DOHH2 (cell line): Measurements from ENCODE around the gene CPNE8.

Experiments
- H3F3A ChIP-seq: fragments of 200-600 bp; sonication (generic), shearing (Covaris generic); 2 replicates; pipeline ENCODE4 v1.6.0; 2016; ENCODE audit warnings: antibody characterized with exemption, mild to moderate bottlenecking; ENCODE audit not compliant: control insufficient read depth, insufficient read depth
- H3K27ac ChIP-seq: fragments of 200-600 bp; sonication (generic); 2 replicates; pipeline ENCODE4 v1.5.1; 2014; ENCODE audit warnings: low read depth, mild to moderate bottlenecking, low read length, moderate library complexity
- H3K27me3 ChIP-seq: fragments of 200-600 bp; sonication (generic); 2 replicates; pipeline ENCODE4 v1.6.1; 2014; ENCODE audit warnings: mild to moderate bottlenecking, low read length, mixed read lengths; ENCODE audit not compliant: control insufficient read depth
- H3K36me3 ChIP-seq: fragments of 200-600 bp; sonication (generic); 2 replicates; pipeline ENCODE4 v1.6.1; 2014; ENCODE audit warnings: mild to moderate bottlenecking, low read length, moderate library complexity, mixed read lengths; ENCODE audit not compliant: control insufficient read depth
- H3K4me1 ChIP-seq: fragments of 200-600 bp; sonication (generic); 2 replicates; pipeline ENCODE4 v1.6.1; 2014; ENCODE audit warnings: mild to moderate bottlenecking, low read length, mixed read lengths; ENCODE audit not compliant: control insufficient read depth
- H3K4me2 ChIP-seq: fragments of 200-600 bp; sonication (generic); 2 replicates; pipeline ENCODE4 v1.6.0; 2014; ENCODE audit warnings: mild to moderate bottlenecking, low read length, moderate library complexity
- H3K4me3 ChIP-seq: fragments of 200-600 bp; sonication (generic); 2 replicates; pipeline ENCODE4 v1.5.1; 2014; ENCODE audit warnings: mild to moderate bottlenecking, low read length, mixed read lengths
- H3K79me2 ChIP-seq: fragments of 200-600 bp; sonication (generic); 2 replicates; pipeline ENCODE4 v1.6.1; 2014; ENCODE audit warnings: mild to moderate bottlenecking, low read length, mixed read lengths; ENCODE audit not compliant: control insufficient read depth
- H3K9me2 ChIP-seq: fragments of 200-600 bp; sonication (generic); replicated peaks from 2 replicates; pipeline ENCODE4 v1.6.1; 2014; ENCODE audit warnings: mild to moderate bottlenecking, low read length, mixed read lengths; ENCODE audit not compliant: control insufficient read depth
- H3K9me3 ChIP-seq: fragments of 200-600 bp; sonication (generic); 2 replicates; pipeline ENCODE4 v1.6.1; 2014; ENCODE audit warnings: antibody characterized with exemption, low read length, mixed read lengths; ENCODE audit not compliant: control insufficient read depth, insufficient read depth
- H4K20me1 ChIP-seq: fragments of 200-600 bp; sonication (generic); 2 replicates; pipeline ENCODE4 v1.6.0; 2014; ENCODE audit warnings: low read depth, mild to moderate bottlenecking, antibody characterized with exemption, low read length, moderate library complexity; ENCODE audit not compliant: control insufficient read depth, insufficient read depth
- CTCF ChIP-seq: fragments of 200-600 bp; sonication (generic); IDR thresholded peaks from one replicate; pipeline ENCODE4 v1.5.1; 2014; ENCODE audit warnings: antibody characterized with exemption, mild to moderate bottlenecking, low read depth, low read length; ENCODE audit not compliant: poor library complexity, severe bottlenecking
- EZH2phosphoT487 ChIP-seq: fragments of 200-600 bp; sonication (generic); IDR thresholded peaks from 2 replicates; pipeline ENCODE4 v1.6.1; 2017; ENCODE audit warnings: borderline replicate concordance, mild to moderate bottlenecking, antibody characterized with exemption, low read length, moderate library complexity, mixed read lengths

The CPNE8 gene

GRCh38 chr12:38844267-38844666 lies 61.1 kb downstream of the CPNE8 start:
- Histone ChIP-seq H3K27me3 (no peaks in the 10 kb centered on the region), H3K4me2 (no peak overlapping the region), H3K9me2 (no peaks in the 10 kb centered on the region), H4K20me1 (no peaks in the 10 kb centered on the region), H3F3A (no peaks in the 10 kb centered on the region), H3K9me3 (no peaks in the 10 kb centered on the region), H3K4me1 (no peaks in the 10 kb centered on the region), H3K4me3 (no peak overlapping the region), H3K79me2 (no peaks in the 10 kb centered on the region), H3K27ac (no peak overlapping the region), H3K36me3 (no peaks in the 10 kb centered on the region)
- TF ChIP-seq CTCF = no peak

GRCh38 chr12:38838056-38838850 lies 67.1 kb downstream of the CPNE8 start:
- Histone ChIP-seq H3K9me2 (no peaks in the 10 kb centered on the region), H3K36me3 (no peaks in the 10 kb centered on the region), H3K9me3 (no peaks in the 10 kb centered on the region), H3K4me2 (no peak overlapping the region), H3K27me3 (no peaks in the 10 kb centered on the region), H3K4me3 (no peak overlapping the region), H3K4me1 (no peaks in the 10 kb centered on the region), H3K79me2 (no peaks in the 10 kb centered on the region), H4K20me1 (no peaks in the 10 kb centered on the region), H3K27ac (no peak overlapping the region), H3F3A (no peaks in the 10 kb centered on the region)
- TF ChIP-seq CTCF (no peak), EZH2phosphoT487 (no peak)

GRCh38 chr12:38831715-38832114 lies 73.7 kb downstream of the CPNE8 start:
- no peaks in the 10 kb centered on the region for H3F3A ChIP-seq
- H3K4me1 ChIP-seq = no peaks in the 10 kb centered on the region
- no peaks in the 10 kb centered on the region for H4K20me1 ChIP-seq
- no peak overlapping the region for H3K4me2 ChIP-seq
- no peak for TF ChIP-seq EZH2phosphoT487
- TF ChIP-seq CTCF = no peak
- H3K79me2 ChIP-seq = no peaks in the 10 kb centered on the region
- H3K27me3 ChIP-seq = no peaks in the 10 kb centered on the region
- H3K9me3 ChIP-seq = no peaks in the 10 kb centered on the region
- H3K4me3 ChIP-seq = no peak overlapping the region
- H3K9me2 ChIP-seq = no peaks in the 10 kb centered on the region
- no peak overlapping the region for H3K27ac ChIP-seq
- H3K36me3 ChIP-seq = no peaks in the 10 kb centered on the region
